ENCODE data around the gene EN1. TPM values are rescaled to one million over a fixed set of nuclear protein-coding genes. Genes with fewer than 3 reads are reported as not detected.

EN1 gene
- total RNA-seq, 1 donor from 2014 or later: 1.2 TPM

DNA sequence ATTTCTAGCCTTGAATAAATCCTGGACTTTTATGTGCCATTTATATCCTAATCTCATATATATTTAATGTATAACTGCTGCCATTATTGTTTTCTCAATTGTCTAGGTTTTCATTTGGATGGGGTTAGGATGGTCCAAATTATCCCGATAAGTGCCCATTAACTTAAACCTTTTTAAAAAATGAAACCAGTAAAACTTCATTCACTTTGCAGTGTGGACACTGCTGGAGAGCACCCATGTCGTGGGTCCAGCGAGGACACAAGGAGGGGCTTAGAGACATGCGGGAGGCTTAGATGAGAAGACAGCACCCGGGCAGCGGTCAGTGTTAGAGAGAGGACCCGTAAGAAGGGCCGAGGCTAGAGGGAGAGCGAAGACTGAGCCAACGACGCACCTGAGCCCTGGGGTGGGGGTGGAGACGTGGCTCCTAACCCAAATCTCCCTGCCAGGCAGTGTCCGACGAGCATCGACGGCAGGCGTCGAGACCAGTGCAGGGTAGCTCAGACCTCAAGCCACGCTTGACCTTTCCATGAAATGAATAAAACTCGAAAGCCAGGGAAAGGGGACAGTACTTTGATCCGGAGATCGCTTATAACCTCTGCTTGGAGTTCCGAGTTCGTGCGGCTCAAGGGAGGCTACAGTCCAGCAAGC is 9.0 kb upstream of the EN1 start:
- no peak for DNase-seq (ENCODE audit: low spot score)

- DNase-seq (ENCODE audit: low spot score): peak; percentile 78
Observed at GRCh38 chr2:118855451-118856279, 8.2 kb upstream of the EN1 start.

GRCh38 chr2:118854507-118855345 is 7.3 kb upstream of the EN1 start:
- no peak for DNase-seq (ENCODE audit: low spot score)

DNA sequence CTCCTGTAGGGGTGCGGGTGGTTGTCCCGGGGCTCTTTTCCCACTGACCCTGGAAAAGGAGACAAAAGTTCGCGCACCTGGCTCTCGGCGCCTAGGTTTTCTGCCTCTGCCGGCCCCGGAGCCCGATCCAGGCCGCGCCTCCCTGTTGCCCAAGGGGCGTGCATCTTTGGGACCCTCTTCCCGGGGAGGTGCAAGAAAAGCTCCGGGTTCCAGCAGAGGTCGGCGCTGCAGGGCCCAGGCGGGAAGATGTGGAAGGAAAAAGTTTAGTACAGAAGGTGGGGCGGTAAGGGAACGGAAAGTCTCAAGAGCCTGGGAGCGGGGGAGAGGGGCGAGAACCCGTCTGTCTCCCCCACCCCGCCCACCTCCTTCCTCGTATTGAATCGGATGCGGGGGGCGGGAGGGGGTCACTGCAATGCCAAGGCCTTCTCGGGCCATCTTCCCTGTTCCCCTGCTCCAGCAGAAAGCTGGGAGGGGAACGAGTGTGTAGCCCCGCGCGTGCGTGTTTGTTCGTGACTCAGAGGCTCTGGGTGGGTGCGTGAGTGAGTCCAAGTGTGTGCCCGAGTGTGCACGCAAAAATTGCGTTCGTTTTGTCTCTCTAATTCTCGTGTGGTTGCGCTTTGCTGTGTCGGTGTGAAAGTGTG is 6.3 kb upstream of the EN1 start:
- no peak for DNase-seq (ENCODE audit: low spot score)

- DNase-seq (ENCODE audit: low spot score): no peak
Observed at GRCh38 chr2:118853129-118853640, 5.7 kb upstream of the EN1 start.

DNA sequence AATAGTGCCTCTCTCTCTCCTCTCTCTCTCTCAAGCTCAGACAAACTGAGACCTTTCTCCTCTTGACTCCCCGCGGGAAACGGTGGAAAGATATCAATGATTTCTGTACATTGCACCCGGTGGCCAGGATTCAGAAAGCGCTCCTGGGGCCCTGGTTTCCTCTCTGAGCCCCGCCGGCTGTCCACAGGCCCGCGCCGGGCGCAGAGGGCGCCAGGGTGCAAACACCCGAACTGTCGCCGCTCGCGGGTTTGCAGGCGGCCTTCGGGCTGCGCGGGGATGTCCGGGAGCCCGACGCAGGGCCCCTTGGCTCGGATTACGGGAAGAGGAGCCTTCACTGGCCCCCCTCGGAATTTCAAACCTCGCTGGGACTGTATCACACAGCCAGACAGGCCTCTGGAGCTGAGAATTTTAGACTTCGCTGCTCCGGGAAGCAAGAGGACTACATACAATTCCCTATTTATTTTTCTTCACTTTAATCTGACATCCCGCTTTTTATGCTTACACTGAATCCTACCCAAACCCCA is 5.2 kb upstream of the EN1 start:
- no peak for DNase-seq (ENCODE audit: low spot score)

DNA sequence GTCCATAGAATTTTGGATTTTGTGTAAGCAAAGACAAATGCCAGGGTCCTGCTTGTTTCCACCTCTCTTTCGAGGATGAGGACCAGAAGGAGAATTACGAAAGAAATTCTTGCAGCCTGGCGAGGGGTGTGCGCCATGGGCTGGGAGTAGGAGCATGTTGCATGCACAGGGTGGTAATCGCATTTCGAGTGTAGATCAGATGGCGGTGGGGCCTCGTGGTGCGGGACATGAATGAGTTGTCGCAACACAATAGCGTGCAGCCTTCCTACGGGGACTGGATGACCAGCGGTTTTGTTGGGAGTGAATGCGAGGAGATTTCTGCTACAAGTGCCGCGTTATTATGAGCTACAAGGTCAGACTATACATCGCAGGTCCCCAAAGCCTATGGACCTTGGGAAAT is 4.2 kb upstream of the EN1 start:
- no peak for DNase-seq (ENCODE audit: low spot score)

GRCh38 chr2:118850901-118851415 is 3.5 kb upstream of the EN1 start:
- no peak for DNase-seq (ENCODE audit: low spot score)

GRCh38 chr2:118850168-118850900 is 2.9 kb upstream of the EN1 start:
- DNase-seq (ENCODE audit: low spot score): no peak

DNA sequence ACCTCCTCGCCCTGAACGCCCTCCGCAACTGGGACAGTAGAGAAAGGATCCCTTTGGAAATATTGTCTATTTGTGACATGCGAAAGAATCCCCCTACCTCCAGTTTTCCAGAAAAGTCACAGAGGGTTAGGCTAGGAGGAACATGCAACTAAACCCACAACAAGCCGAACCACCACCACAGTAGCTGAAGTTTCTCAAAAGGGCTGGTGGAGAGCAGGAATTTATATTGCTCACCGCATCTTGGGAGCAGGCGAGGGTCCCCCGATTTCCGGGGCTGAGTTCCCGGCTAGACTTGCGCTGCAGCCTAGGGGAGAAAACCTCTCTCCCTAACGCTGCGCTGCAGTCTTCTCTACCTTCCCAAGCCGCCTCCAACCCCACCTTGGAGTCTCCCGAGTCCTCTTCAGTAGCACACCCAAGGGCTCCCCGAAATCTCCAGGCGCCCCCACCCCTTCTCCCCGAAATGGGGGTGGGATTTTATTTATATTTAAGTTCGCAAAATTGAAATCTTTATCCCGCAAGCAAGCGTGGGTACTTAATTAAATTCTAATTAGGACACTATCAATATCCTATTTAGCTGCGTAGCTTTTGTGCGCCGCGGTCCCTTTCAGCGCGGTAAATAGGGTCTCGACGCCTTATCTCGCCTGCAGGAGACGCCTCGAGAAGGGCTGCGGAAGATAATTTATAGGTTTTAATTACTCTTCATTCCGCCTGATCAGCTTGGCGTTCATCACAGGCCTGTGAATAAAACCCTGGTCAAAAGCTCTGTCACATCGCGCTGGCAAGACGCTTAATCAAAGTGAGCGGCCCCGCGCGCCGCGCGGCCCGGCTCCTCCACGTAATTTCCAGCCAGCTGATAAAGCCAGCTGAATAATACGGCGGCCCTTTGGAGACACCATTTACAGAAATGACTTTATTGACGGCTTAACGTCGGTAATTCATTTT is 2.0 kb upstream of the EN1 start:
- DNase-seq (ENCODE audit: low spot score): no peak

GRCh38 chr2:118848381-118849225 is 1.2 kb upstream of the EN1 start:
- DNase-seq (ENCODE audit: low spot score): no peak

DNA sequence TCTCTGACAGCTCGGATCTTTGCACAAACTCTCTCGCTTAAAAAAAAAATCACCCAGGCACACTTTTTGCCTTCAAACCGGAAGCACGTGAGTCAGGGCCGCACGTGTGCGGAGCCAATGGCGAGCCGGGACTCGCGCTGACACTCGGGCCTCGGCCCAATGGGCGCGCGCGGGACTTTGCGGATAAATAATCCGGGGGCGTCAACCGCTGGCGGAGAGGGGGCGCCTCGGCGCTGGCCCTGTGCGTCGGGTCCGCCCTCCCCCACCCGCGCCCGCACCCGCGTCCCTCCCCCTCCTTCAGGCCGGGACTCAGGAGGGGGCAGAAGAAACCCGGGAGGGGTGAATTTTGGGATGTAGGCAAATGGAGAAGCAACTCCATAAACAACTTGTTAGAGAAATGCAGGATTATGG is 319 bp upstream of the EN1 start:
- peak; percentile 59 for DNase-seq (ENCODE audit: low spot score)

- no peak for DNase-seq (ENCODE audit: low spot score)
Observed at GRCh38 chr2:118846442-118846952, 951 bp downstream of the EN1 start.

DNA sequence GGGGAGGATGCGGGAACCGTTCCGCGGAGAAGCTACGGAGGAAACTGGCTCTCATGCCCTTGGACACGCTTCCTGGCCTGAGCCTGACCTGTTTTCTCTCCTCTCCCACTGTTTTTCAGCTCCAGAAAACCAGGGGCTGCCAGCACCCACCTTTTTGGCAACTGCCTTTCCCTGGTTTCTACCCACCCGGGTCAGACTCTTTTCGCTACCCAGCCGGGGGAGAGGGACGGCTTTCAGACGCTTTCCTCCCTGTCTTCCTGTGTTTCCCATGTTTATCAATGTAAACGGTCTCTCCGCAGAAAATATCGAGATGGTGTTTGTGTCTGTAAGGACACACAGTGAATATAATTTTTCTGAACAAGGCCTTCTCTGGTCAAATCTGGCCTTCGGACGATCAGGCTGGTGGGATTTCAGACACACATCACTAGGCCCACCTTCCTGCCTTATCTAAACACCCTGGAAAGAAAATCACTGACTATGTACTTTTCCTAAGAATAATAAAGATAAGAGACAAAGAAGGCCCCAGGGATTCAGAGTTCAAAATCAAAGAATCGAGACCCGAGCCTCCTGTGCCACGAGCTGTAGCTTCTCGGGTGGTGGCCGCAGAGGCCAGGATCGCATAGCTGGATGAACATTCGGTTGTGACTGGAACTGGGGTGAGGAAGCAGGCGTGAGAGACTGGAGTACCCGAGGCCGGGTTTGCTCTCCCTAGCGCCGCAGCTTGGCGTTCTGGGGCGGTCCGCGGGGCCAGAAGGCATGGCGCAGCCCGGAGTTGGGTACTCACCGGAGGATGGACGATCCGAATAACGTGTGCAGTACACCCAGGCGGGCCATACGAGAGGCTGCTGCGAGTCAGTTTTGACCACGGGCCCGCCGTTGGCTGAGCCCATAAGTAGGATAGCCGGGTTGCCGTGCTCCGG is 1.7 kb downstream of the EN1 start:
- DNase-seq (ENCODE audit: low spot score): no peak

DNA sequence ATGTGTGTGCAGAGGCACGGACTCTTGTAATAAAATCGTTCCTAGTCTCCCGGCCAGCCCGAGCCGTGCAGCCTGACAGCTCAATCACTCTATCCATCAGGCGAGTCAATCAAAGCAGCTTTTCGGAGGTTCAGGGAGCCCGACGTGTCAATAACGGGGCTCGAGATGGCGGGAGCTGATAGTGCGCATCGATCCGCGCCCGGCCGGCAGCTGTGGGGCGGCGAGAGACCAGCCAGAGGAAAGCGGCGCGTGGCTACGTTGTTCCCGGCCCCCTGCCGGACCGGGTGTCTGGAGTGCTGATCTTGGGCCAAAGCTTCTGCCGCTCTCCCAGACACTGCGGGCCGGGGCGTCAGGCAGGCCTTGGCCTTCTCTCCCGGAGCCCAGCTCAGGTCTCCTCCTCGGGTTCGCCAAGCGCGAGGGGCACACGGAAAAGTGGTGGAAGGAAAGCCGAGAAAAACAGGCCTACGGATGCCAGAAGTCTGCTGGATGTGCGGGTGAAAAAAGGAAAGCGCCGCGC is 2.4 kb downstream of the EN1 start:
- no peak for DNase-seq (ENCODE audit: low spot score)

DNA sequence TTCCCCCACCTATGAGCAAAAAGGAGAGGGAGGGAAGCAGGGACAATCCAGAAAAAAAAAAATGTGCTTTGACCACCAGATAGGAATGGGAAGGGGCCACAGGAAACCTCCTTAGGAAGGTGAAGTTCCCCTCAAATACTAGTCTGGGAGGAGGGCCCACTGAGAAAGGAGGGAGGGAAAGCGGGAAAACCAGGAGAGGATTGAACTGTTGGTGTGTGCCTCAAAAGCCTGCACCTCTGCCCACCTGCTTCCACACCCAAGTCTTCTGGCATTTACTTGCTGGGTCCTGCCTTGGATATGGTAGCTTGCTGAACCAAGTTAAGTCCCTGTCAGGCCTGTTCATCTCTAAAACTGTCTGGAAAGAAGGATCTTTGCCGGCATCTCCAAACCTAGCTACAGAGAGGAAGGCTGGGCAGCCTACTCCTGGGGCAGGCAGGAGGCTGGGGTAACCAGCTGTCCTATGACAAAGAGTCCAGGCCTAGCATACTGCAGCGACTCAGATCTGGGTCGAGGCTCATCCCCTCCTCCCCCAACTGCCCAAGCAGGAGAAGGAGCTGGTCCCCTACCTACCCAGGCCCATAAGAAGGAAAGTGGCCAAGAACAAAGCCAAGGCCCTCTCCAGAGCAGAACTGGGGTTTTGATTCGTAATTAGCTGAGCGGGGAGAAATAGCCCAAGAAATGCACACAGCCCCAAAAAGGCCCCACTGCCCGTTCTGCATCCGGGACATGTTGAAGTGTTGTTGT is 3.0 kb downstream of the EN1 start:
- no peak for DNase-seq (ENCODE audit: low spot score)

Data from umbilical cord (tissue), 2 donors.